H1 (cell line): ENCODE measurements around the gene CAPG. TPM values are rescaled to one million over a fixed set of nuclear protein-coding genes. Genes with fewer than 3 reads are reported as not detected.

Experiments used
- CTCF ChIA-PET: fragments of 300-600 bp; sonication (Branson Sonifier 250); formaldehyde crosslinking; loops from one replicate; lab custom pipeline; 2021; ENCODE audit not compliant: partially characterized antibody; lab: Charles Lee
- POLR2A ChIA-PET: fragments of 300-600 bp; sonication (Branson Sonifier 250); formaldehyde crosslinking; loops from one replicate; lab custom pipeline; 2021; ENCODE audit warnings: inconsistent platforms; ENCODE audit not compliant: partially characterized antibody; lab: Charles Lee
- DNase-seq, 2 experiments: peaks; one replicate each; pipeline versions ENCODE4 v3.0.0 to v3.0.0-alpha.2; 2010 to 2022; ENCODE audit warnings: low spot score in 2 of 2, low read depth in 1 of 2, mixed read lengths in 1 of 2
- FAIRE-seq: peaks from 2 replicates; lab custom pipeline; 2011; peaks lifted over from hg19 to GRCh38; lab: Jason Lieb, UNC
- H2AFZ ChIP-seq: 2 replicates; pipeline ENCODE4 v1.8.1; 2012; ENCODE audit warnings: low read length, inconsistent platforms
- H2AK5ac ChIP-seq: 2 replicates; pipeline ENCODE4 v1.6.1; 2013; ENCODE audit warnings: low read depth, low read length
- H2BK120ac ChIP-seq: replicated peaks from 2 replicates; pipeline ENCODE3; 2013; ENCODE audit warnings: low read depth, low read length, inconsistent platforms
- H2BK12ac ChIP-seq: 2 replicates; pipeline ENCODE4 v1.6.1; 2013; ENCODE audit warnings: low read depth, low read length
- H2BK15ac ChIP-seq: 2 replicates; pipeline ENCODE4 v1.6.1; 2013; ENCODE audit warnings: low read length
- H2BK20ac ChIP-seq: 2 replicates; pipeline ENCODE4 v1.6.1; 2013; ENCODE audit warnings: low read length
- H2BK5ac ChIP-seq: 2 replicates; pipeline ENCODE4 v1.6.1; 2013; ENCODE audit warnings: low read depth, low read length
- H3K14ac ChIP-seq: 2 replicates; pipeline ENCODE4 v1.6.1; 2013; ENCODE audit warnings: inconsistent platforms; ENCODE audit not compliant: insufficient read length
- H3K18ac ChIP-seq: 2 replicates; pipeline ENCODE4 v1.6.1; 2013; ENCODE audit warnings: low read length; ENCODE audit errors: extremely low read depth
- H3K23ac ChIP-seq: 2 replicates; pipeline ENCODE4 v1.6.1; 2013; ENCODE audit warnings: inconsistent platforms; ENCODE audit not compliant: insufficient read length
- H3K23me2 ChIP-seq: 2 replicates; pipeline ENCODE4 v1.6.1; 2013; ENCODE audit warnings: low read depth, low read length
- H3K27ac ChIP-seq: 2 replicates; pipeline ENCODE4 v1.6.1; 2011; ENCODE audit warnings: low read depth, low read length, inconsistent platforms
- H3K27me3 ChIP-seq, 4 experiments: replicated peaks in 1 of 4; 1 replicate in 1 of 4; 2 replicates in 3 of 4; pipeline versions ENCODE4 v1.6.1 to v1.8.1; 2011 to 2013; ENCODE audit warnings: low read length in 3 of 4, mild to moderate bottlenecking in 3 of 4, inconsistent platforms in 2 of 4, mixed read lengths in 2 of 4, moderate library complexity in 1 of 4; ENCODE audit not compliant: control insufficient read depth in 3 of 4, insufficient read depth in 3 of 4; ENCODE audit errors: extremely low read depth in 1 of 4
- H3K36me3 ChIP-seq, 4 experiments: 2 replicates each; pipeline versions ENCODE4 v1.6.1 to v1.8.1; 2011 to 2013; ENCODE audit warnings: mild to moderate bottlenecking in 4 of 4, low read length in 3 of 4, moderate library complexity in 2 of 4, control low read depth in 1 of 4, inconsistent platforms in 1 of 4; ENCODE audit not compliant: insufficient read depth in 4 of 4, control insufficient read depth in 2 of 4
- H3K4ac ChIP-seq: replicated peaks from 2 replicates; pipeline ENCODE3; 2013; ENCODE audit warnings: low read length, low read depth, mixed read lengths, inconsistent platforms; ENCODE audit not compliant: insufficient read length
- H3K4me1 ChIP-seq, 4 experiments: replicated peaks in 1 of 4; 1 replicate in 1 of 4; 2 replicates in 3 of 4; pipeline versions ENCODE4 v1.6.1 to v1.8.1; 2011 to 2013; ENCODE audit warnings: low read length in 3 of 4, inconsistent platforms in 2 of 4, mixed read lengths in 1 of 4; ENCODE audit not compliant: insufficient read depth in 4 of 4, control insufficient read depth in 3 of 4
- H3K4me2 ChIP-seq, 2 experiments: 2 replicates each; pipeline versions ENCODE4 v1.6.1 to v1.8.1; 2011 to 2013; ENCODE audit warnings: low read depth in 2 of 2, low read length in 2 of 2, control low read depth in 1 of 2, inconsistent platforms in 1 of 2, mild to moderate bottlenecking in 1 of 2; ENCODE audit not compliant: insufficient read depth in 1 of 2
- H3K4me3 ChIP-seq, 4 experiments: fragments of 200-600, 300-600 bp in 1 of 4; sonication (generic), shearing (Covaris generic), sonication (Bioruptor Twin) in 1 of 4; 2 replicates each; pipeline versions ENCODE4 v1.5.1 to v1.8.1; 2011 to 2016; ENCODE audit warnings: low read length in 4 of 4, low read depth in 3 of 4, control low read depth in 2 of 4, inconsistent platforms in 2 of 4, mild to moderate bottlenecking in 2 of 4, mixed read lengths in 1 of 4, moderate library complexity in 1 of 4; ENCODE audit not compliant: insufficient read depth in 2 of 4; ENCODE audit errors: extremely low read depth in 1 of 4
- H3K56ac ChIP-seq: replicated peaks from 2 replicates; pipeline ENCODE3; 2013; ENCODE audit warnings: low read depth, mild to moderate bottlenecking, mixed read lengths, low read length, inconsistent platforms; ENCODE audit not compliant: insufficient read length
- H3K79me1 ChIP-seq: 2 replicates; pipeline ENCODE4 v1.6.1; 2013; ENCODE audit warnings: low read depth, low read length, control low read depth
- H3K79me2 ChIP-seq, 2 experiments: 2 replicates each; pipeline versions ENCODE4 v1.6.1 to v1.8.1; 2012 to 2013; ENCODE audit warnings: low read length in 2 of 2, mild to moderate bottlenecking in 2 of 2, inconsistent platforms in 1 of 2; ENCODE audit not compliant: insufficient read depth in 2 of 2, control insufficient read depth in 1 of 2
- H3K9ac ChIP-seq, 4 experiments: replicated peaks in 1 of 4; 1 replicate in 1 of 4; 2 replicates in 3 of 4; pipeline versions ENCODE4 v1.6.1 to v1.8.1; 2011 to 2013; ENCODE audit warnings: low read depth in 3 of 4, low read length in 3 of 4, control low read depth in 2 of 4, mild to moderate bottlenecking in 2 of 4, moderate library complexity in 2 of 4, inconsistent platforms in 1 of 4; ENCODE audit errors: extremely low read depth in 1 of 4
- H3K9me3 ChIP-seq, 2 experiments: 2 replicates each; pipeline versions ENCODE4 v1.6.1 to v1.8.1; 2012 to 2013; ENCODE audit warnings: mild to moderate bottlenecking in 2 of 2, moderate library complexity in 2 of 2, control low read depth in 1 of 2, inconsistent platforms in 1 of 2, low read depth in 1 of 2, low read length in 1 of 2, mixed read lengths in 1 of 2; ENCODE audit not compliant: insufficient read depth in 2 of 2
- H4K20me1 ChIP-seq, 2 experiments: replicated peaks in 1 of 2; 2 replicates each; pipeline versions ENCODE3 to v1.8.1; 2011 to 2013; ENCODE audit warnings: inconsistent platforms in 2 of 2, low read length in 2 of 2, mild to moderate bottlenecking in 1 of 2; ENCODE audit not compliant: insufficient read depth in 2 of 2, control insufficient read depth in 1 of 2
- H4K5ac ChIP-seq: 2 replicates; pipeline ENCODE4 v1.6.1; 2013; ENCODE audit warnings: low read length, low read depth, mixed read lengths, inconsistent platforms; ENCODE audit not compliant: insufficient read length
- H4K8ac ChIP-seq: 2 replicates; pipeline ENCODE4 v1.8.0; 2013; ENCODE audit warnings: mild to moderate bottlenecking, moderate library complexity, low read length, inconsistent platforms; ENCODE audit not compliant: insufficient read depth; ENCODE audit errors: extremely low read depth
- H4K91ac ChIP-seq: replicated peaks from 2 replicates; pipeline ENCODE3; 2013; ENCODE audit warnings: low read length, mixed read lengths, inconsistent platforms; ENCODE audit not compliant: insufficient read length
- CHD2 ChIP-seq: IDR thresholded peaks from 2 replicates; pipeline ENCODE4 v1.6.1; 2012; ENCODE audit warnings: low read length, improper control_type of control experiment
- CTBP2 ChIP-seq: IDR thresholded peaks from 2 replicates; pipeline ENCODE4 v1.7.0; 2011; ENCODE audit warnings: borderline replicate concordance, mild to moderate bottlenecking, moderate library complexity, mixed read lengths, low read length; ENCODE audit not compliant: insufficient read depth, insufficient read length
- EZH2 ChIP-seq: fragments of 200-600 bp; sonication (generic); IDR thresholded peaks from 2 replicates; pipeline ENCODE4 v1.7.1; 2012; ENCODE audit warnings: low read depth, mild to moderate bottlenecking, moderate library complexity, low read length, inconsistent platforms; ENCODE audit not compliant: severe bottlenecking
- GTF2F1 ChIP-seq: IDR thresholded peaks from 2 replicates; pipeline ENCODE4 v1.6.1; 2012; ENCODE audit warnings: low read depth, low read length, improper control_type of control experiment, borderline replicate concordance
- JUND ChIP-seq: IDR thresholded peaks from 2 replicates; pipeline ENCODE4 v1.6.1; 2011; ENCODE audit warnings: mild to moderate bottlenecking, improper control_type of control experiment, low read length
- MAFK ChIP-seq: IDR thresholded peaks from 2 replicates; pipeline ENCODE4 v1.6.1; 2012; ENCODE audit warnings: low read depth, mild to moderate bottlenecking, improper control_type of control experiment, low read length
- MAX ChIP-seq: IDR thresholded peaks from 2 replicates; pipeline ENCODE4 v1.6.1; 2012; ENCODE audit warnings: inconsistent platforms
- PHF8 ChIP-seq: fragments of 200-600 bp; sonication (generic); conservative IDR thresholded peaks from 2 replicates; pipeline ENCODE4 v1.7.1; 2012; ENCODE audit warnings: low read depth, mild to moderate bottlenecking, inconsistent platforms, low read length, moderate library complexity
- RXRA ChIP-seq: IDR thresholded peaks from 2 replicates; pipeline ENCODE4 v1.6.1; 2011; ENCODE audit warnings: low read depth, mild to moderate bottlenecking, low read length, moderate library complexity; ENCODE audit not compliant: insufficient read depth
- TBP ChIP-seq: IDR thresholded peaks from 2 replicates; pipeline ENCODE4 v1.6.1; 2011; ENCODE audit warnings: low read depth, low read length, improper control_type of control experiment
- WGBS, 2 experiments: shearing (Covaris generic) in 1 of 2; methylation state at CpG; one replicate each; pipeline versions ENCODE4 v1.1.6 to v1.1.7; 2013 to 2015; ENCODE audit warnings: low lambda C conversion rate in 2 of 2, mixed read lengths in 2 of 2, inconsistent platforms in 1 of 2, low coverage in 1 of 2, missing lambda C conversion rate in 1 of 2; ENCODE audit not compliant: insufficient replicate concordance in 2 of 2, insufficient coverage in 1 of 2, insufficient read length in 1 of 2; ENCODE audit errors: extremely low coverage in 1 of 2, missing lambda C conversion rate in 1 of 2; 5-methylcytosine and 5-hydroxymethylcytosine counted together
- polyA plus RNA-seq, 7 experiments: library from polyadenylated mRNA; depleted of rRNA in 3 of 7; stranded (reverse) in 5 of 7; unstranded in 2 of 7; fragments of >200 nt in 5 of 7; fragments of 200-250 nt in 2 of 7; gene quantifications; 1 replicate in 5 of 7; 2 replicates in 1 of 7; 4 replicates in 1 of 7; pipeline versions ENCODE4 v1.2.1 to v1.2.3, GENCODE V29; 2011 to 2013; ENCODE audit warnings: missing spikeins in 2 of 7, mixed read lengths in 2 of 7
- total RNA-seq: library from RNA; stranded (reverse); fragmentation: NEBNext Ultra II Directional; extraction: Animal tissue kit (Norgen Biotek cat#: 25700); gene quantifications from 2 replicates; pipeline ENCODE4 v1.2.1, GENCODE V29; 2021

The CAPG gene
- total and polyA plus RNA-seq, 2 of the 8 experiments (the other 6 are each of a cell fraction or from before 2014, with no cell fraction given) = 80.5 to 89.0 TPM

DNA sequence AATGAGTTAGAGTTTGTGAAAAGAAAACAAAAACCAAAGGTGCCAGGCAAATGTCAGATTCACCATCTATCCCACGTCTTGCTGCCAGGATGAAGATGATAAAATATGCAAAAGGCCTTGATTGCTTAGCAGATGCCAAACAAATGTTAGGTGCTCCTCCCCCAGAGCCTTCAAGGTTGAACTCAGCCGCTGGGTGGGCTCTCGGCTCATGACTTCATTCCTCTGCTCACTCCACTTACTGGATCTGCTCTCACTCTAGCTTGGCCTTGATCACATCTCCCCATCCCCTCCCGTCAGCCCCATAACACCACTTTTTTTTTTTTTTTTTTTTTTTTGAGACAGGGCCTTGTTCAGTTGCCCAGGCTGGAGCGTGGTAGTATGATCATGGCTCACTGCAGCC, 46.9 kb upstream of the CAPG start:
- Histone ChIP-seq H4K20me1 (no peaks in the 10 kb centered on the region), H3K23ac (no peak overlapping the region), H3K23me2 (no peaks in the 10 kb centered on the region), H3K79me2 (no peaks in the 10 kb centered on the region), H2AK5ac (no peak overlapping the region), H3K27me3 (peaks cover 0 to 3% (median 1%) of the 10 kb centered on the region in 4 experiments; a peak in 2 of 7 replicates), H2BK120ac (no peak overlapping the region), H3K14ac (no peak overlapping the region), H3K9me3 (no peaks in the 10 kb centered on the region), H3K18ac (no peak overlapping the region), H2BK5ac (no peak overlapping the region), H3K9ac (no peak overlapping the region), H2BK15ac (no peak overlapping the region), H3K36me3 (no peaks in the 10 kb centered on the region), H2BK12ac (peak overlapping the region; percentile 28; the same call in 1 of the 2 replicates), H2BK20ac (no peak overlapping the region), H3K4me2 (no peak overlapping the region), H3K56ac (no peak overlapping the region), H4K91ac (no peak overlapping the region), H3K79me1 (no peaks in the 10 kb centered on the region), H3K4me1 (peaks cover 7 to 14% (median 10%) of the 10 kb centered on the region in 4 experiments), H3K4ac (no peak overlapping the region), H3K4me3 (no peak overlapping the region), H2AFZ (no peak overlapping the region), H4K5ac (no peak overlapping the region), H4K8ac (no peak overlapping the region), H3K27ac (no peak overlapping the region)
- TF ChIP-seq TBP (no peak), MAFK (no peak), RXRA (no peak), EZH2 (no peak), CHD2 (no peak), JUND (no peak), PHF8 (no peak), CTBP2 (no peak), GTF2F1 (no peak), MAX (no peak)
- WGBS, 2 experiments = 88% methylated on average over 3 of the region's 5 CpGs; no CpG with 5 or more reads in 1 of the 2 experiments
- DNase-seq = no peak
- ChIA-PET CTCF (interaction anchor here (0.9 to 1.8 kb wide), 7 partner anchors 13 to 139 kb away, joined by 3 to 12 read pairs (median 4); partner anchors contain the start of genes MAT2A, RNF181 and TGOLN2), POLR2A (interaction anchor here (0.7 to 55.3 kb wide), 4 partner anchors 11 to 90 kb away, joined by 3 to 1889 read pairs (median 4); partner anchors contain the start of genes GGCX and MAT2A)
- no peak for FAIRE-seq
